ENCODE results near the gene CASP7.
"Not testable (repeated sequence)": the region's sequence is repeated elsewhere in the genome, so short reads cannot be mapped to it uniquely, and the experiment has no call there.

Gene CASP7

DNA sequence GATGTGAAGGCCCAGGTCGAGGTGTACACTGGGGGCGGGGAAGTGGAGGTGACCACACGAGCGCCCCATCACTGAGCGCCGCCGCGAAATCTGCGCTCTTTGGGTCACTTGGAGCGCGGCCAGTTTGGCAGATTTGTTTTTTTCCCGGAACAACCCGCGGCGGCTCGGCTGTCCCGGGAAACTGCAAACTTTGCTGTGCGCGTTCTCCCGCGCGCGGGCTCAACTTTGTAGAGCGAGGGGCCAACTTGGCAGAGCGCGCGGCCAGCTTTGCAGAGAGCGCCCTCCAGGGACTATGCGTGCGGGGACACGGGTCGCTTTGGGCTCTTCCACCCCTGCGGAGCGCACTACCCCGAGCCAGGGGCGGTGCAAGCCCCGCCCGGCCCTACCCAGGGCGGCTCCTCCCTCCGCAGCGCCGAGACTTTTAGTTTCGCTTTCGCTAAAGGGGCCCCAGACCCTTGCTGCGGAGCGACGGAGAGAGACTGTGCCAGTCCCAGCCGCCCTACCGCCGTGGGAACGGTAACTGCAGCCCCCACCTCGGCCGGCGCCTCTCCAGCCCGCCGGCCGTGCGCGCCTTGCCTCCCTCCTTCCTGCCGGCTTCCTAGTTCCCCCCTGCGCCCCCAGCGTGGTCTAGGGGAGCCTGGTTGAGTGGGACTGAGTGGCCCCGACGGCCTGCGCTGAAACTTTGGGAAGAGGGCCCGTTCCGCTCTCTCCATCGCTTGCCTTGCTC lies at the start of gene CASP7:
Gene CASP7 (plus strand): TSS at position 450 of the 727 bp plus-strand sequence. CDS start 17,582 bp downstream, outside the sequence.
- DNase-seq = peak; percentile 74

DNA sequence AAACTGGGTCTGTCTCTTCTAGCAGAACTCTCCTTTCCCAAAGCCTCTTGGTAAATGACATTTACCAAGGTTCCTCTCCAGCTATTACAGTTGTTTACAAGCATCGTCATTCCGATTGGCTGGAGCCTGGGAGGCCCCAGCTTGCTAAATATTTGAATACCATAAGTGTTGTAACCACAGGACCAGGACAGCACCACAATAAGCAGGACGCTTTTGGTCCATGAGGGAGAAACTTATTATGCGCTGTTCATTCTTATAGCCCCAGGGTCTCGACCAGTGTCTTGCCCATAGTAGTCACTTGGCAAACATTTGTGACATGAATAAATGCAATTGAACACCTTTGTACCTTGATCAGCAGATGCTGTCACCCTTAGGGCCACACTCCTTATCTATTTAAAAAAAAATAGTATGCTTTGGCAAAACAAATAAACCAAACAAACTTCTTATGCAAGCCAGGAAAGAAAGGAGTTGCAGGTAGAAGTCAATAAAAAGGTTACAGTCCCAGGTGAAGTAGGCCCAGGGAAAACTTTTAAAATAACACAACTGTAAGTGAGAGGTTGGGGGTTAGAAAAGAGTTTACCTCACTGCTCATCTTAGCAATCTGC lies 48.7 kb upstream of the CASP7 start:
- DNase-seq = no peak

DNA sequence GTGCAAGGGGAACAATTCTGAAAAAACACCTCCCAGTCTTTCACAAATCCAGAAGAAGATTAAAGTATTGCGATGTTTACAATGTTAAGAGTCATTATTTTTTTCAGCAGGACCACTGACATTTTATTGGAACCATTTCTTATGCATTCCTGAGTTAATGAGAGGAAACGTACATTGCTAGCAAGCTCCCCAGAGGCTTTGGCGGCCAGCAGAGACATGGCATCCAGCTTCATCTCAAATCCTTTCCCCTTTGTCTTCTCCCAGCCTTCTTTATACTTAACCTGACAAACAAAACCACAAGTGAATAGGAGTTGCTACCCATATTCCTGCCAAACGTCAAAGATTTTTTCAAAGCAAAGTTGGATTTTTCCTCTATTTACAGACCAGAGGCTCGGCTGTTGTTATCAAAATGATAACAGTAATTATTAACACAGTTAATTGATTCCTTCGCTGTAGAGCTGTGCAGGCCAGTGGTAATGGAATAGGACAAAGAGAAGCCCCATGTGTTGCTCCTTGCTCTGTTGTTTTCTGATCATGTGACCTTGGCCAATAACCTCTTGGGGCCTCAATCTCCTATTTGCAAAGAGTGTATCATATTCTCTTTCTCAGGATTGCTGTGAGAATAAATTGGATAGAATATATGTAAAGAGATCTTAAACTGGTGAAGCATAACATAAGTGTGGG lies 47.9 kb upstream of the CASP7 start:
- DNase-seq = no peak

DNA sequence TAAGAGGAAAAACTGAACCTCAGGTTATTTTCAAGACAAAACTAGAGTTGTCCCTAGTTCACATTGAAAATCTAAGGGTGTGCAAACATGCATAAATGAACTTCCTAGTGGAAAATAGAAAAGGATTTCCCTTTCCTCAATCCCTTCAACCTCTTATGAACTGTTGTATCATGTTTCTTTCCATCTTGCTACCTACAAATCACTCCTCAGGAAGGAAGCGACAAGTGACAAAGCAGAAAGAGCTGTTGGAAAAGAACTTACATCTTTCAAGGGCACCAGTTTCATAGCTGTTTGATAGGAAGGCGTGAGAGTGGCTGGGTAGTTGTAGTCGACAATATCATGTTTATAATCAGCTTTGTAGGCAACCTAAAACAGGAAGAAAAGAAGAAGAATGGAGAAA lies 39.7 kb upstream of the CASP7 start:
- DNase-seq = no peak

DNA sequence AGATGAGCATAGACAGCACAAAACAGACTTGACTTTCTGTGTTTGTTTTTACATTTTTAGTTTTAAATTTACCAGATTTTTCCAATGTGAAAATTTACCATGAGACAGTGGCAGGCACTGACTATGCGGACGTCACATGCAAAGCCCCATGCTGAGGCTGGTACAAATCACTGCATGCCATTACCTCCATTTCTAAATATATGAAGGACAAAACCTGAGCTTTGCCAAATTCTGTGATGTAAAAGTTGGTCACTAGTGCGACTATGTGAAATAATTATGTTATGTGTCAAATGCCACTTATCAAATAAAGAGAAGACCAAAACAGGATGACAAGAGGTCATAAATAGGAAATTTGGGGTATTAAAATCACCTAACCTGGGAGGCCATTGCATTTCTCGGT lies 38.0 kb upstream of the CASP7 start:
- no peak for DNase-seq

DNA sequence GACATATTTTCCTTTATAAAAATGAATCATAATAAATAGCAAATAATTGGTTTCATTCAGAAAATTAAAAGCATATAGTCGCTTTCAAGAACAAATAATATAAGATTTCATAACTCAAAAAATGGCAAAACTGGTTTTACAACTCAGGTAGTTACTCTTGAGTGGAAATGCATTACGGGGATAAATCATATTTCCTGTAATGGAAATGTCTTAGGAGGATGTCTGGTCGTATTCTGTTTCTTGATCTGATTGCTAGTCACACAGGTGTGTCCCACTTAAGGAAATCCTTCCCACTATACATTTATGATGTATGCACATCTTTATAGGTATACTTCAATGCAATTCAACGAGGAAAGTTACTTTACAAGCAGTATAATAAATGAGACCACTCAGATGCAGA lies 36.5 kb upstream of the CASP7 start:
- no peak for DNase-seq

DNA sequence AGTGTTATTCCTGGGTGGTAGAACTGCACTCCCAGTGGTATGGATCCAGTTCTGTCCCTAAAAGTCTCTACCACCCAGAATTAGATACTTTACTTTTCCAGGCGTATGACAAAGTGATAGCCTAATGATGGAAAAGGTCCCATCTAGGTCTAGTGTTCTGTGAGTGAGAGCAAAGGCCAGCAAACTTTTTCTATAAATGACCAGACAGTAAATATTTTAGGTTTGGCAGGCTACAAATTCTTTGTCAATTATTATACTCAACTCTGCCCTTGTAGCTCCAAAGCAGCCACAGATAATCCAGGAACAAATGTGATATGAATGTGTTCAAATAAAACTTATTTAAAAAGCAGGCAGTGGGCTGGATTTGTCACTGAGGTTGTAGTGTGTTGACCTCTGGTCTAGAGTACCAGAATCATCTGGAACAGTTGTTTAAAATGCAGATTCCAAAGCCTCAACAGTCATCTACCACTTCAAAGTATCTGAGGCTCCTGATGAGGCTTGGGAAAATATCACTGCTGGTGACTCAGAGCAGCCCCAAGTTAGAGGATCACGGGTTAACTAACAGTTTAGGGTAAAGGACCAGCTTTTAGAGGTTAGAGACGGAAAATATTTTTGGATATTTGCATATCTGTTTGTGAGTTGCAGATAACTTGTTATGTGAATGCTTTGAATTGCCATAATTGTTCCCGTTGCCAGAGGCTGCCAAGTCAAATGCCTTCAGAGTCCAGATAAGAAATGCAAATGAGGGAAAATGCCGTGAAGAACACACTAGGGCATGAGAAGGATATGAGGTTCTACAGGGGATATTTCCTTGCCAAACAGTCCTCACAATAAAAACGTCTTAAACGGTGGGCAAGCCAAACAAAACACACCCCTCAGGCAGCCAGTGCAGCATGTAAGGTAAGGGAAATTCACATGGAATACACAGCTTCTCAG lies 35.3 kb upstream of the CASP7 start:
- DNase-seq = no peak

DNA sequence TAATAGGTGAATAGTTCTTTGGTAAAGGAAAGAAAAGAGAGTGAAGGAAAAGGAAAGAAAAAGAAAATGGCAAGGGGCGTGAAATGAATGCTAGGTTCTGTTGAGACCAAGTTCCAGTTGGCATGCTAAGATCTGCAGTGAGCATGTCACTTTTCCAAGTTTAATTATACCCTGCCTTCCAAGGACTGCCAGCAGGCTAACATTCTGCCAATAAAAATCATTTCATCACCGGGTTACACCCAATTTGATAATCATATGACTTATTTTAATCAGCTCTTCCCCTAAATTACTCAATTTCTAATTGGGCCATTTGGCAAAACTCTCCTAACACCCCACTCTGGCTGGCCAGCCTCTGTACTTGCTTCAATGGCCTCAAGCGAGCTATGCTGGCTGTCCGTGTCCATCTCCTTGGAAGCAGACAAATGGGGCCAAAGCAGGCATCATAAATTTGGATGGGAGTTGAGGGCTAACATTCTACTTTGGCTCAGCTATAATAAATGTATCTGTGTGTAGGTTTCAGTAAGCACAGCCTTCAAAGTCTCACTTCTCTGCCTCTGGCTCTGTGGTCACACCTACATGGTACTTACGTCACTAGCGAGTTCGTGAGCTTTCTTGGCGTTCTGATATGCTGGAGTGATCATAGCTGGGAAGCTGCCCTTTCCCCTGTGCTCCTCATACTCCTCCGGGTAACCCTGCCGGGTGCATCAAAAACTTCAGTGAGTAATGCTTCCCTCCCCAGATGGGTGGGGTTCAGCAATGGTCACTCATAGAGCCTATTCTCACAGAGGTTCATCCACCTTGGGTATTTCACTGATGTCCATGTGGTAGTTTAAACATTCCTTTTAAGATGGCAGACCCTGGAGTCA lies 33.1 kb upstream of the CASP7 start:
- no peak for DNase-seq

DNA sequence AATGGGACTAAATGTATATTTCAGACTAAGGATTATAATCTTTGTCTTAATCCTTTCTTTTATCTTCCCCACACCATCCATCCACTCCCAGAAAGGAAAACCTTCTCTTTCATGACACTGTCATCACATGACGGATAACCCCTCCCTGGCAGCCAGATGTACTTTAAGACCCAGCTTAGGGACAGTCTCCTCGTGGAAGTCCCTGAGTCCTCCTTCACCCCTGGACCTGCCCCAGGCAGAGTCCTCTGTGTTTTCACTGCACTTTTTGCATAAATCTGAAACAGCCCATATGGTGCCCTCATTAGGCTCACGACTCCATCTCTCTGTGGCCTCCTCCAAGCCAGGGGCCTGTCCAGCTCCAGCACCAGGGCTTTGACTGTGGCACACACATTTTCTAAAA lies 31.9 kb upstream of the CASP7 start:
- DNase-seq = no peak

DNA sequence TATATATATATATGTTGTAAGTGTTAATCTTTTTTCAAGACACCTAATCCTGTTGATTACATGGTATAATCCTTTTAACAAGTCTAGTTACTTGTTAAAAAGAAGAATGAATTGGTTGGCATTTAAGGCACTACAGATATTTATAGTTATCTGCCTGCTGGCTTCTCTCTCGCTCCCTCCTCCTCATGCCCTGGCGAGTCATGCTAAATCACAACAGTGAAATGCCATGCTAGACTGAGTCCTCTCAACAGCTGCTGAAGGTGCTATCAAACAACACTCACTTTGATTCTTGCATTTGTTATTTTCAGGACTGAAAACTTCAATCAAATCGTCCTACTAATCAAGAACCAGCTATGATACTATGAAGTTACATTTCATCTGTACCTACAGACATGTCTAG lies 31.2 kb upstream of the CASP7 start:
- no peak for DNase-seq

DNA sequence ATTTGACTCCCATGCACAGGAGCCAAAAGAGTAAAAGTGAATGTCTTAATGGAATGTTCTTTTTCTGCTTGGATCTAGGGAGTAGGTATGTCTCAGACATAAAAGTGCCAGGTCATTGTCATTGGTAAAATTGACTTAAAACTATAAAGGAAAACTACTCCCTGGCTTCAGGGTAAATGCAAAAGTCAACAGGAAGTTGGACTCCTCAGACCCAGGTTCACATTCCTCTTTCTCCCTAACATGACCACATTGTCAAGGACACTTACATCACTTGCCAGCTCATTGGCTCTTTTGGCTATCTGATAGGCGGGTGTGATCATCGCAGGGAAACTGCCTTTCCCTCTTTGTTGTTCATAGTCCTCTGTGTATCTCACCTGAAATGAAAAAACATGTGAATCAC lies 29.5 kb upstream of the CASP7 start:
- DNase-seq = no peak

DNA sequence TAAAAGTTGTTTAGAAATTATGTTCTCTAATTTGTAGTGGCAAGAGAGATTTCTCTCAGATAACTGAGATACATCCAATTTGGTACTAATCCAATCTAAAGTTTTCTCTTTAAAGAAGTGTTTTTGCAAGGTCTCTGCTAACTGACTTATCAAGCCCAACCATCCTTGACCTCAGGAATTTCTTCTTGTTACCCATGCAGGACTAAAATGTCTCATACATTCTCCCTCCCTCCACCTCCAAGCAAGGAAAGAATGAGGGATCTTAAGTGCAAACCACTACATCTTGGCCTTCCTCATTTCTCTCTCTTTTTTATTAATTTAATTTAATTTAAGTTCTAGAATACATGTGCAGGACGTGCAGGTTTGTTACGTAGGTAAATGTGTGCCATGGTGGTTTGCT lies 28.7 kb upstream of the CASP7 start:
- DNase-seq = no peak

DNA sequence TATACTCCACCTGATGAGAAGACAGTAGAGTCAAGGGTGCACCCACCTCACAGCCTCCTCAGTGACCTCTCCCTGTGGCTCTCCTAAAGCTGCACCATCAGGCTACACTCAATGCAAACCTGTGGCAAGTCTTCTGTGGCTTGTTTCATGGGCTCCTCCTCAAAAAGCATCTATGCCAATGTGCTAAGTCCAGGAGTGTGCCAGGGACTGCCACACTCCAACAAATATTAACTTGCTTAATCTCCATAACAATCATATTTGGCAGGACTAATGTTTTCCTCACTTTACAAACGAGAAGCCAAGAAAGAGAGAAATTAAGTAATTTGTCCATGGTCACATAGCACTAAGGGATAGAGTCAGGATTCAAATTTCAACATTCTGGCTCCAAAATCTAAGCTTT lies 27.8 kb upstream of the CASP7 start:
- no peak for DNase-seq

DNA sequence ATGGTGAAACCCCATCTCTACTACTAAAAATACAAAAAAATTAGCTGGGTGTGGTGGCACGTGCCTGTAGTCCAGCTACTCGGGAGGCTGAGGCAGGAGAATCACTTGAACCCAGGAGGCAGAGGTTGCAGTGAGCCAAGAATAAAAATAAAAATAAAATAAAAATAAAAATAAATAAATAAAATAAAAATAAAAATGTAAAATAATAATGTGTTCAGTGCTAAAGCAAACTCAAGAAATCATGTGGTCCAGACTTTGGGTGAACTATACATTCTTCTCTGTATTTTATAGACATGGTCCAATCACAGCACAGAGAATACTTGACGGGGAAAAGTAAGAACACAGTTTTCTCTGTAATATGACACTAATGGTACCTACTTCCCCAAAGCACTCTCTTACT lies 27.3 kb upstream of the CASP7 start:
- not testable (repeated sequence) for DNase-seq

DNA sequence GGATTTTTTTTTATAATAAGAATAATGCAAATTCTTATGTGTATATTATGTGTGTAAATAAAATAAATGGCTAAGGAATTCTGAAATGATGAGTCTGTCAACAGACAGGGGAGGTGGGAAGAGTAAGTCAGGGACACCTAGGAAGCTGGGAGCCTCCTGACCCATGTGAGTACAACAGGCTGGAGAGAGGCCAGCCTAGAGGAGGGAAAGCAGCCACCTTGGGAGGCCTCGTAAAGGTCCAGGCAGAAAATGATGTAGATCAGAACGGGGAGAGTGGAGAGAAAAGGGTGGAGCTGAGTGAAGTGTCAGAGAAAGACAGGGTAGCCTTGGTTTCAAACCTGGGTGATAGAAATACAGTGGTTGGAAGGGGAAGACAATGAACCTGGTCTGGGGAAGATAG lies 22.8 kb upstream of the CASP7 start:
- no peak for DNase-seq

DNA sequence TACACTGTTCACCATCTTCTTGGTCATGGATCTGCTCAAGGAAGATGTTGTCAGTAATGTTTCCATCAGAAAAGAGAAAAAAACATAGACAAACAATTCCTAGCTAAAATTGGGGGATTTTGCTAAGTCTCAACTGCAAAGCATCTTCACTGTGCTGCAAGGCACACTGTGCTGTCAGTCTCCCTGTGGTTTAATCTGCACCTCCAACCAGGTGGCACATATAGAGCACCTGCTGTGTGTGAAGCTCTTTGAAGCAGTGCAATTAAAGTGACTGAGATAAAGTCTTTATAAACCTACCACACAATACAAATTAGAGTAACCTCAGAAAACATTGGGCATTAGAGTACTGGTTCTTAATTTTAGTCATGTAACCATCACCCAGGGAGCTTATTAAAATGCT lies 22.2 kb upstream of the CASP7 start:
- DNase-seq = no peak

DNA sequence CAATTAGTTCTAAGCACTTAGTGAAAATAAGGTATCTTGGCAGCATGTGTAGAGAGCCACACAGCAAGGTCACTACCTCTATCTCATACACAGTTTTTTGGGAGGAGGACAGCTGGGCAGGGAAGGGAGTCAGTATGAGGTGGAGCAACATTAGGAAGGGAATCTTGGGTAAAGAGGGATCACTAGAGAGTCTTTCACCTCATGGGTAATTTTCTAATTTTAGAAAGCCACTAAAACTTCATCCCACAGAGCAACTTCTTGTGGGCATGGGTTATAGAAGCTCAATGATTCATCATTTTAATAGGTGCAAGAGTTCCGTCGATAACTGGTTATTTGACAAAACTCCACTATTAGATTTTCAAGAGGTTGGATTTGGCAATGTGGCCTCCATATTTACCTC lies 18.4 kb upstream of the CASP7 start:
- DNase-seq = no peak

DNA sequence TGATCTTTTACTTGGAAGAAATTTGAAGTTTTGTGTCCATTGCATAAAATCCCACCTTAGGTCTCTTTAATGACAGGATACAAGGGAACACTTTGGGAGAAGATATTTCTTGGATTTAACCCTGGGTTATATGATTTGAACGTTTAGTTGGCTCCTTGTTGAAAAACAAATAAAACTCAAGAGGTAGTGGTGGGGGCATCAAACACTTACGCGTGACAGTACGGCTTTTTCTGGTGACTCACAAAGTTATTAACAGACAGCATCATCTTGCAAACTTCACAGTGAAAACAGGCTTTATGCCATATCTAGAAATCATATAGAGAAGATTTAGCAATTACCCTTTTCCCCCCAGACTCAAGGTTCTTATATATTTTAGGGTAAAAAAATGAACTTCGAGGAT lies 16.6 kb upstream of the CASP7 start:
- DNase-seq = no peak

DNA sequence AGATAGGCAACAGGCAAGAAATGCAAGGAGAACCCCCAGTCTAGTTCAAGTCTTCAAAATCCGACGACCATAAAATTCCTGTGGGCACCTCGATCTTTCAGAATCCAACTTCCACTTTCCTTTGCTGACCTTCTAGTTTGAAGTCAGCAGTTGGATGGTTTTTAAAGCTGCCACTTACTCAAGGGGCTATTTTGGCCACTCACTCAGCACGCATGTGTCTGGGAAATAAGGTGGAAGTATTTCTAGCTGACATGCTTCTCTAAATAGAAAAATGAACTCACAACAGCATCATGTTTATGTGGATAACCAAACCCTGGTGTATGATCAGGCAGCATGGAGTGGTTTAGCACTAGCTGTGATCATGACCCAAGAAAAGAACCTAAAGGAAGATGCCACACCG lies 15.8 kb upstream of the CASP7 start, which contains the start of gene NRAP:
Gene NRAP (minus strand): TSS at position 134 of the 400 bp plus-strand sequence. CDS start 159 bp downstream, outside the sequence.
- DNase-seq = no peak

DNA sequence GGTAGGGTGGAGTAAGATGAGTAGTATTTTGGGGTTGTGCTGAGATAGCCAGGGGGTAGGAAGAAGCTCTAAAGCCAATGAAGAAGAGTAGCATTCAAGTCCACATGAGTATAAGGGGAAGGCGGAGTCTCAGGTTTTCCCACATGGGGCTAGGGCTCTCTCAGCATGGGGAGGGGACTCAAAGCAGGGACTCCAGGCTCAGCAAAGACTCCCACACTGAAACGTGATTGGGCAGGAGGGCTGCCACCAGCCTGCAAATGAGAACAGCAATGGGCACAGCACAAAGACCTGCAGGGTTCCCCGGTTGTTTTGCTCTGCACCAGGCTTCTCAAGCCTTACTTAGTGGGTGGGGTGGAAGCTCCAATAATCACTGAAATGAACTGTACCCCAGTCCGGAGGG lies 14.4 kb upstream of the CASP7 start:
- DNase-seq = no peak

DNA sequence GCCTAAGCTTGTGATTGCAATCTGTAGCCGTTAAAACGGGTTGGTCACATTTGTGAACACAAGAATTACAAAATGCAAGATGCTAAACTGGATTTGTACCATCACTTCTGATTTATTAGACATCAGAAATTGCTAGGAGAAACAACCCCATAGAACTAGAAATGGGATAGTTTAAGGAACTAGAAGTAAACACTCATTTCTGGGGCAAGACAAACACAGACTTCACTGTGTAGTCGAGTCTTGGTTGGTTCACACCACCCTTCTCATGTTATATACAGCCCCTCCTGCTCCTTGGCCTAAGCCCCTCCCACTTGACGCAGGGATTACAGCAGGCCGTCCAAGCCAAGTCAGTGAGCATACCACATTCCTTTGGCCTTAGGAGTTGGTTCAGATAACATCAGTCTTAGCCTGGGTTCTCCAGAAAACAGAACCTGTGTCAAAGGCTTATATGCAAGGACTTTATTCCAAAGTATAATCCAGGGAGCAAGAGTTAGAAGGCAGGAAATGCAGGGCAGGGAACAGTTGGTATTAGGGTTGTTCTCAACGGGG lies 13.8 kb upstream of the CASP7 start:
- no peak for DNase-seq

Data from activated gamma-delta T cell treated with Interleukin-2 at 50 U/mL for 16 hours (primary cell).